GM12801 (cell line): ENCODE data around the gene SCYL1.

Experiments
- TF ChIP-seq, protein P1 (sequence below): IDR thresholded peaks from one replicate; pipeline ENCODE4 v1.5.1; 2011; ENCODE audit warnings: control low read depth; ENCODE audit not compliant: insufficient read length; ENCODE audit errors: extremely low read depth

Gene SCYL1

DNA sequence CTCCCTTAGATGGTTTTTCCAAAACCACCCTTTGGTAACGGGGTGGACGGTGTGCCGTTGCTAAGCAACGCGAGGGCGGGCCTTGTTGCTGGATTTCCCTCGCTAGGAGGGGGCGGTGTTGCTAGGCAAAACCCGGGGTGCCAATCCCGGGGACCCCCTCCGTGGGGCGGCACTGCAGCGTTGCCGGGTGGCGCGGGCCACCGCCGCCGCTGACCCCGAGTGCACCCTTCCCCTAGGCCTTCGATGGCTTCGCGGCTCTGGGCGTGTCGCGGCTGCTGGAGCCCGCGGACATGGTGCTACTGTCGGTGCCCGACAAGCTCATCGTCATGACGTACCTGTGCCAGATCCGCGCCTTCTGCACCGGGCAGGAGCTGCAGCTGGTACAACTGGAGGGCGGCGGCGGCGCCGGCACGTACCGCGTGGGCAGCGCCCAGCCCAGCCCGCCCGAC lies 59.9 kb downstream of the SCYL1 start:
- TF ChIP-seq, protein P1, sequence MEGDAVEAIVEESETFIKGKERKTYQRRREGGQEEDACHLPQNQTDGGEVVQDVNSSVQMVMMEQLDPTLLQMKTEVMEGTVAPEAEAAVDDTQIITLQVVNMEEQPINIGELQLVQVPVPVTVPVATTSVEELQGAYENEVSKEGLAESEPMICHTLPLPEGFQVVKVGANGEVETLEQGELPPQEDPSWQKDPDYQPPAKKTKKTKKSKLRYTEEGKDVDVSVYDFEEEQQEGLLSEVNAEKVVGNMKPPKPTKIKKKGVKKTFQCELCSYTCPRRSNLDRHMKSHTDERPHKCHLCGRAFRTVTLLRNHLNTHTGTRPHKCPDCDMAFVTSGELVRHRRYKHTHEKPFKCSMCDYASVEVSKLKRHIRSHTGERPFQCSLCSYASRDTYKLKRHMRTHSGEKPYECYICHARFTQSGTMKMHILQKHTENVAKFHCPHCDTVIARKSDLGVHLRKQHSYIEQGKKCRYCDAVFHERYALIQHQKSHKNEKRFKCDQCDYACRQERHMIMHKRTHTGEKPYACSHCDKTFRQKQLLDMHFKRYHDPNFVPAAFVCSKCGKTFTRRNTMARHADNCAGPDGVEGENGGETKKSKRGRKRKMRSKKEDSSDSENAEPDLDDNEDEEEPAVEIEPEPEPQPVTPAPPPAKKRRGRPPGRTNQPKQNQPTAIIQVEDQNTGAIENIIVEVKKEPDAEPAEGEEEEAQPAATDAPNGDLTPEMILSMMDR: no peak

DNA sequence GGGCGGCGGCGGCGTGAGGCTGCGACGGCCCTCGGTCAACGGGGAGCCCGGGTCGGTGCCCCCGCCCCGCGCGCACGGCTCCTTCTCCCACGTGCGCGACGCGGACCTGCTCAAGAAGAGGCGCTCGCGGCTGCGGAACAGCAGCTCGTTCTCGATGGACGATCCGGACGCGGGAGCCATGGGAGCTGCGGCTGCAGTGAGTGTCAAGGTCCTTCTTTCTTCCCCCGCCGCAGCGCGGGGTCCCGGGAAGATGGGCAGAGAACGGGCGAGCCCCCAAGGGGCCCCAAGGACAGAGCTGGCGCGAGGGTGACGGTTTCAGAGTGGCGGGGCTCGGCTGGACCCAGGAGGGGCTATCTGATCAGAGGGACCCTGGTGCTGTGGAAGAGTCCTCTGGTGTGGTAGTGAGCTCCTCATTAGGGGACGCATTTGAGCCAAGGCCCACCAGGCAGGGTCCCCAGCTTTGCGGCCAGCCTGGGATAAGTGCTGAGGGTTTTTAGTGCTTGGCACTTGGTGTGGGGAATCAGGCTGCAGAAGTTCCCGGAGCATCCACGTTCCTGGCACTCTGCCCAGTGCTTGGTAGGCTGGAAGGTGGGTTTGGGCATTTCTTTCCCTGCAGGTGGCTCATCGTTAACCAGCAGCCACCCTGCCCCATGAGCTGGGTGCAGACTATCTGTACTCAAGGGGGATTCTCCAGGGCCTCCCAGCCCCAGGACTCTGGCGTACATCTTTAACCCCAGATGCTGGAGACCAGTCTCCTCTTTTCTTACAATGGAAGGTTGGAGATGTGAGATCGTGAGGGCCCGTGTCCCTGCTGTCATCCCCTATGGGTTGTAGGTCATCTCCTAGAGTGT lies 60.7 kb downstream of the SCYL1 start:
- TF ChIP-seq, protein P1: no peak

DNA sequence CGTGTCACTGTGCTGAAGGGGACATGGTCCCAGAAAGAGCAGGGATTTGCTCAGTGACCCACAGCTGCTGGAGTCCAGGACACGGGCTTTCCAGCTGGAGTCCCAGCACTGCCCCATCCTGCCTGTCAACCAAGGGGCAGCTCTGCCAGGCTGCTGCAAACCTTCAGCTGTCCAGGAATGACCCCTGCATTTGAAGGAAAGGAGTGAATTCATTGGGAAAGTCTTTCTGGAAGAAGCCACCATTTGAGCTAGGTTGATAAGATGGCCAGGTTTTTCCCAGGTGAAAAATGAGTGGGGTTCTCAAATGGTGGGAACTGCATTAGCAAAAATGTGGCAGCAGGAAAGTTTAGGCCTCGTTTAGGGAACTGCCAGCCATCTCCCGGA lies 61.4 kb downstream of the SCYL1 start:
- TF ChIP-seq, protein P1: no peak

DNA sequence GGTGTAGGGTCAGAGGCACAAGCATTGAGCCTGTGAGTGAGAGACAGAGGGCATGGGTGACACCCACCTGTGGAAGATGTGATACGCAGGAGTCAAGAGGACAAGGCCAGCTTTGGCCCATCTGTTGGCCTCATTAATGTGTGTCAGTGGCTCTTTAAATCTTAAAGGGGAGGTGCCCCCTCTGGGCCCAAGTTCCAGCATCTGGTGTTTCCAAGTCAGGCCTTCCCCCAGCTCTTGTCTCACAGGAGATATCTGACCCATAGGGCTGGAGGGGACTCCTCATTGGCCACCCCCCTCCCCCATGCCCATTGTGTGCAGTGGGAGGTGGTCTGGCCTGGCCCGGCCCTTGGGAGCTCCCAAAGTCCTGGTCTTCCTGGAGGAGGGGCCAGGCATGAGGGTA lies 61.8 kb downstream of the SCYL1 start:
- TF ChIP-seq, protein P1: no peak
